Measurements from ENCODE around the gene MTLN. TPM values are rescaled to one million over a fixed set of nuclear protein-coding genes. Genes with fewer than 3 reads are reported as not detected.

Gene MTLN
- total RNA-seq, 1 donor from 2014 or later = 12.6 TPM

DNA sequence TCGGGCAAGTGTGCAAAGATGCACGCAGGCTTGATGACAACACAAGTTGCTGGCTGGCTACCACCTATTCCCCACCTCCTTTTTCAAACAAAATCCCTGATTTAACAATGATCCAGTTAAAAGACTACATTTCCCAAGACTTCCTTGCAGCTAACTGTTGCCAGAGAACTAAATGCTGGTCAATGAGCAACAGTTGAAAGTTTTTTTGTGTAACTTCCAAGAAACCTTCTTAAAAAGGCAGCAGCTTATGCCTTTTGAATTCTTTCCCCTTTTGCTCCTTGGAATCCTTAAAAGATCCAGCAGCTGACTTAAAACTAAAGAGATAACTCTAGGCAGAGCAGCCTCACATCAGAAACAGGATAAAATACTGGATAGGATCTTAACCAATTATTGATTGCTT is 46.1 kb downstream of the MTLN start:
- no peak for DNase-seq (ENCODE audit: extremely low spot score, unreplicated experiment)
- no peak for TF ChIP-seq CTCF (IDR thresholded peaks at IDR 0.05)
- H3K27ac Mint-ChIP-seq (ENCODE audit: unreplicated experiment) = no peak overlapping the region
- H3K36me3 Mint-ChIP-seq (ENCODE audit: unreplicated experiment) = peaks cover 3% of the 10 kb centered on the region
- peaks cover 15% of the 10 kb centered on the region for H3K27me3 Mint-ChIP-seq (ENCODE audit: unreplicated experiment)
- H3K4me1 Mint-ChIP-seq (ENCODE audit: unreplicated experiment) = peaks cover 6% of the 10 kb centered on the region
- no peaks in the 10 kb centered on the region for H3K9me3 Mint-ChIP-seq (ENCODE audit: unreplicated experiment)
- H3K4me3 Mint-ChIP-seq (ENCODE audit: unreplicated experiment) = no peak overlapping the region

Other genes starting within 250 kb of the MTLN start
- gene MALL, start 96.7 kb downstream of the MTLN start, total RNA-seq = 0.64 and 0.68 TPM in 2 replicates
- 3.0 and 3.6 TPM in 2 replicates for gene NPHP1, start 7.5 kb downstream of the MTLN start, total RNA-seq

Measured in osteocyte (in vitro differentiated cells).